SK-N-SH treated with all-trans-retinoic acid at 6 μM for 48 hours (cell line): ENCODE data around the gene COQ5.

Experiments used
- ARNTL ChIP-seq: fragments of 450-650 bp; formaldehyde crosslinking; IDR thresholded peaks from 2 replicates; pipeline ENCODE4 v1.5.0; 2020; ENCODE audit warnings: low read depth, mild to moderate bottlenecking, moderate library complexity, borderline replicate concordance
- ESRRG ChIP-seq: fragments of 250-450 bp; sonication (Bioruptor Pico); IDR thresholded peaks from 2 replicates; pipeline ENCODE4 v1.6.1; 2021; ENCODE audit warnings: mild to moderate bottlenecking
- POU6F1 ChIP-seq: fragments of 250-450 bp; sonication (Bioruptor Pico); IDR thresholded peaks from 2 replicates; pipeline ENCODE4 v1.8.0; 2021; ENCODE audit warnings: low read depth, mild to moderate bottlenecking, moderate library complexity, borderline replicate concordance
- PPARA ChIP-seq: fragments of 250-450 bp; sonication (Bioruptor Pico); IDR thresholded peaks from 2 replicates; pipeline ENCODE4 v1.5.0; 2020; ENCODE audit warnings: mild to moderate bottlenecking, borderline replicate concordance
- RARB ChIP-seq: fragments of 250-450 bp; sonication (Bioruptor Pico); IDR thresholded peaks from 2 replicates; pipeline ENCODE4 v1.8.0; 2021; ENCODE audit warnings: mild to moderate bottlenecking, moderate library complexity
- ZC3H10 ChIP-seq: fragments of 250-450 bp; sonication (Bioruptor Pico); IDR thresholded peaks from 2 replicates; pipeline ENCODE4 v1.5.1; 2021; ENCODE audit warnings: mild to moderate bottlenecking, moderate library complexity
- TF ChIP-seq, protein P1 (sequence below): fragments of 250-450 bp; sonication (Bioruptor Pico); IDR thresholded peaks from 2 replicates; pipeline ENCODE4 v1.5.1; 2020; ENCODE audit warnings: low read depth, mild to moderate bottlenecking, moderate library complexity

- TF ChIP-seq PPARA (CRISPR knock-in tag) (no peak), ESRRG (no peak), RARB (CRISPR knock-in tag) (no peak), ARNTL (CRISPR knock-in tag) (no peak), ZC3H10 (CRISPR knock-in tag) (no peak), POU6F1 (no peak)
- TF ChIP-seq, protein P1, sequence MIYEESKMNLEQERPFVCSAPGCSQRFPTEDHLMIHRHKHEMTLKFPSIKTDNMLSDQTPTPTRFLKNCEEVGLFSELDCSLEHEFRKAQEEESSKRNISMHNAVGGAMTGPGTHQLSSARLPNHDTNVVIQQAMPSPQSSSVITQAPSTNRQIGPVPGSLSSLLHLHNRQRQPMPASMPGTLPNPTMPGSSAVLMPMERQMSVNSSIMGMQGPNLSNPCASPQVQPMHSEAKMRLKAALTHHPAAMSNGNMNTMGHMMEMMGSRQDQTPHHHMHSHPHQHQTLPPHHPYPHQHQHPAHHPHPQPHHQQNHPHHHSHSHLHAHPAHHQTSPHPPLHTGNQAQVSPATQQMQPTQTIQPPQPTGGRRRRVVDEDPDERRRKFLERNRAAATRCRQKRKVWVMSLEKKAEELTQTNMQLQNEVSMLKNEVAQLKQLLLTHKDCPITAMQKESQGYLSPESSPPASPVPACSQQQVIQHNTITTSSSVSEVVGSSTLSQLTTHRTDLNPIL (CRISPR knock-in tag) = no peak
Observed at GRCh38 chr12:120534703-120535655, 6.0 kb upstream of the COQ5 start.
